Thymus (tissue), 11 donors: ENCODE data around the gene FAM32A. TPM values are rescaled to one million over a fixed set of nuclear protein-coding genes. Genes with fewer than 3 reads are reported as not detected.

Source experiments
- DNase-seq, 9 donors: peaks; one replicate each; pipeline ENCODE4 v3.0.0-alpha.2; 2013; ENCODE audit warnings: low spot score in 9 of 9, low read depth in 6 of 9, missing footprints in 1 of 9
- H3K27ac ChIP-seq, 2 donors: one replicate each; pipeline ENCODE4 v1.5.1; 2013; ENCODE audit warnings: control low read depth in 1 of 2, low read depth in 1 of 2, low read length in 1 of 2, mild to moderate bottlenecking in 1 of 2, moderate library complexity in 1 of 2
- H3K27me3 ChIP-seq, 2 donors: one replicate each; pipeline ENCODE4 v1.5.1; 2013; ENCODE audit warnings: low read length in 1 of 2; ENCODE audit not compliant: control insufficient read depth in 2 of 2, insufficient read depth in 1 of 2
- H3K36me3 ChIP-seq, 2 donors: one replicate each; pipeline ENCODE4 v1.5.1; 2013; ENCODE audit warnings: low read length in 1 of 2, mild to moderate bottlenecking in 1 of 2, moderate library complexity in 1 of 2; ENCODE audit not compliant: control insufficient read depth in 2 of 2, insufficient read depth in 2 of 2
- H3K4me1 ChIP-seq, 2 donors: one replicate each; pipeline ENCODE4 v1.5.1; 2013; ENCODE audit warnings: low read length in 2 of 2; ENCODE audit not compliant: control insufficient read depth in 2 of 2, insufficient read depth in 2 of 2
- H3K4me3 ChIP-seq, 2 donors: one replicate each; pipeline ENCODE4 v1.5.1; 2013; ENCODE audit warnings: low read length in 2 of 2, control low read depth in 1 of 2, mild to moderate bottlenecking in 1 of 2
- H3K9me3 ChIP-seq, 2 donors: one replicate each; pipeline ENCODE4 v1.5.1; 2013; ENCODE audit warnings: low read length in 1 of 2, mild to moderate bottlenecking in 1 of 2; ENCODE audit not compliant: control insufficient read depth in 2 of 2, insufficient read depth in 1 of 2
- WGBS: extraction: QIAGEN DNeasy Blood & Tissue Kit; methylation state at CpG from one replicate; pipeline ENCODE4 v1.1.7; 2013; 5-methylcytosine and 5-hydroxymethylcytosine counted together
- polyA plus RNA-seq: library from polyadenylated mRNA; stranded (reverse); fragments of 200-250 nt; gene quantifications from one replicate; pipeline ENCODE4 v1.2.3, GENCODE V29; 2013
- total RNA-seq: library from RNA; stranded (reverse); fragments of 120-200 nt; gene quantifications from one replicate; pipeline ENCODE4 v1.2.4, GENCODE V29; 2013
- donor health status: healthy.

The FAM32A gene
- total and polyA plus RNA-seq, 2 donors: 94.2 to 106 TPM

DNA sequence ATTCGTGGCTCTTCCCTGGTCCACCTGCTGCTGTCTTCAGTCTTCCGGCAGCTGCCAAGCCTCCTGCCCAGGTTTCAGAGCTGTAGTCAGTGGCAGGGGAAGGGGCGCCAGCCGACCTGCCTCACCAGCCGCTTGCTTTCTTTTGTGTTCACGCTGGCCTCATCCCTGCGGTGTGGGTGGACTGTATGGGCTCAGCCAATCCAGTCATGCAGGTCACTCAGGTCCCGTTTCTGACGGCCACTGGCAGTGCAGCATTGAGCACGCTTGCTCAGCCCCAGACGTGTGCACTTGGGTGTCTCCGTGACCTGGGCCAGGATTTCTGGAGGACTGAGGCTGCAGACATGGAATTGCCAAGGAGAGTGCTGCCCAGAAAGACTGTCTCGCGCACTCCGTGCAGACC lies 38.5 kb downstream of the FAM32A start:
- peaks cover 0 to 2% of the 10 kb centered on the region in 2 donors for H3K4me1 ChIP-seq
- H3K36me3 ChIP-seq: peaks cover 79 to 81% of the 10 kb centered on the region in 2 donors
- no peaks in the 10 kb centered on the region for H3K27me3 ChIP-seq
- no peak overlapping the region for H3K27ac ChIP-seq
- H3K9me3 ChIP-seq: peaks cover 7 to 19% of the 10 kb centered on the region in 2 donors
- H3K4me3 ChIP-seq: no peak overlapping the region
- WGBS: 85% methylated on average over 15 of the region's 15 CpGs
- no peak for DNase-seq

DNA sequence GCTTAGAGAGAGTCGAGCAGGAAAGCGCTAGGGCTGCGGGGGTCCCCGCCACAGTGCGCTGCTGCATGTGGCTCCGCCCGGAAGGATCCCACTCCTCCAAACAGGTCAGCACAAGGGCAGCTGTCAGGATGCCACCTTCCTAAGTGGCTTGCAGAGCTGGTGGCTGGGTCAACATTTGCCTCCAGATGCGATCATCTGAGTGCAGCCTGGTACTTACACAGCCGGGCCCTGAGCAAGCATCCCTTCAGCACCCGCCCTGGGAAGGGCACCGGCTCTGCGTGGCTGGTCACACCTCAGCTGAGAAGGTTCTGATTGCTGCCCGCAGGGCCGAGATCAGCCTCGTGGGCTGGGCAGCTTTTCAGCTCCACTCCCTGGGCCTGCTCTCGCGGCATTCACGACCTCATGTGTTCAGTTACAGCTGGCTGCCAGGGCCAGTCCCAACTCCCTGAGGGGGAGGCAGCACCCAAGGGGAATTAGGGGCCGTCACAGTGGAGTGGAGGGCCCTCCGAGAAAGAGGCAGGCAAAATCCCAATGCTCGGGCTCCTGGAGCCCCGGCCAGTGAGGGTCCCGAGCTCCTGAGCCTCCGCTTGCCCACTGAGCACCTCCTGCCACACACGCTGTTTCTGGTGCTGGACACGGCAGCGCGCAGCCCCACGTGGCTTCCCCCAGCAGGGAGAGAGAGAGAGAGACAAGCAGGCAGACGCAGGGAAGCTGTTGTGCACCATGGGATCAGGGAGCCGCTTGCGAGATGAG lies 39.3 kb downstream of the FAM32A start:
- no peak overlapping the region for H3K27ac ChIP-seq
- WGBS: 92% methylated on average over 32 of the region's 32 CpGs
- peaks cover 85 to 86% of the 10 kb centered on the region in 2 donors for H3K36me3 ChIP-seq
- H3K4me1 ChIP-seq: peaks cover 0 to 4% of the 10 kb centered on the region in 2 donors
- no peak for DNase-seq
- H3K4me3 ChIP-seq: no peak overlapping the region
- H3K27me3 ChIP-seq: no peaks in the 10 kb centered on the region
- H3K9me3 ChIP-seq: peaks cover 7 to 19% of the 10 kb centered on the region in 2 donors

DNA sequence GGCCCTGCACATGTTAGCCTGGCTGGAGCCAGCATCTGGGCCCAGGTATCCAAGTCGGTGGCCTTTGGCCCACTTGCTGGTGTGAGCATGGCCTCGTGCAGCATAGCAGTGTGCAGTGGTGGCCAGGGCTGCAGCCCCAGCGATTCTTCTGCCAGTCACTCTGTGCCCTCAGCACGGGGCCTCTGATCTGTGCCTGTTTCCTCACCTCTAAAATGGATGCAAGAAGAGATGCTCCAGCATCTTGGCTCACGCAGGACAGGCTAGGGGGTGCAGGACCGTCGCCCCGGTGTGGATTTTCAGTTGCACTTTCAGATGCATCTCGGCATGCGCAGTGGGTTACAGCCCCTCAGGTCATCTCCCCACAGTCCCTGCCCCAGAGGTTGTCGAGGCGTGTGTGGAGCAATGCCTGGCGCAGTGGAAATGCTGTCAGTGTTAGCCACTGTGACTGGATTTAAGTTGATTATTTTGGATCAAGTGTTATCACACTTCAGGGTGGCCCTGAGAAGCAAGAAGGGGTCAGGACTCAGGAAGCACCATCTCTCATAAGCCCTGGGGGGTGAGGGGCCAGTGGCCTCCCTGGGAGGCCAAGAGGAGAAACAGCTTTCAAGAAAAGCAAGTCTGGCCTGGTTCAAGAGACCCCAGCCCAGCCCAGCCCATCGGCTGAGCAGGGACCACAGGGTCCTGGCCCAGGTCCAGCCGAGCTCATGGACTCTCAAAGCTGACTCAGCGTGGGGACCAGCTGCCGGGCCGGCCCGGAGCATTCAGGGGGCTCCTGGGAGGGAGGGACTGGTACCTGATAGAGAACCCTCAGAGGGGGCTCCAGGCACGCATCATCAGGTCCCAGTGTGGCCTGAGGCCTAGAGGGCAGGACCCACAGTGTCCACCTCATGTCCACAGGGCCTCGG lies 40.3 kb downstream of the FAM32A start:
- H3K36me3 ChIP-seq: peaks cover 79 to 83% of the 10 kb centered on the region in 2 donors
- H3K9me3 ChIP-seq: peaks cover 2 to 14% of the 10 kb centered on the region in 2 donors
- no peaks in the 10 kb centered on the region for H3K27me3 ChIP-seq
- H3K4me1 ChIP-seq: peaks cover 0 to 4% of the 10 kb centered on the region in 2 donors
- WGBS: 98% methylated on average over 21 of the region's 21 CpGs
- H3K27ac ChIP-seq: no peak overlapping the region
- no peak for DNase-seq
- H3K4me3 ChIP-seq: no peak overlapping the region

DNA sequence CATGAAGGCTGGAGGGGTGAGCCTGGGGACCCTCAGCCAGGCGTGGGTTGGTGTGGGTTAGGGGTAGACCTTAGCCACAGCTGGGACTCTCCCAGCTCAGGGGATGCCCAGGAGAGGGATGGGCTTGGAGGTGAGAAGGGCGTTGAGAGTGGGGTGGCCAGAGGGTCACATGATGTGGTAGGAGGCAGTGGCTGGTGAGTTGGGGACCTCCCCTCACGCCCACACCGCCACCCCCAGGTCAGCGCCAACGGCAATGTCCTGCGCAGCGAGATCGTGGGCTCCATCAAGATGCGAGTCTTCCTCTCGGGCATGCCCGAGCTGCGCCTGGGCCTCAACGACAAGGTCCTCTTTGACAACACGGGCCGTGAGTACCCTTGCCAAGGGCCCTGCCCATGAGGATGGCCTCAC lies 41.0 kb downstream of the FAM32A start:
- H3K27me3 ChIP-seq: no peaks in the 10 kb centered on the region
- peaks cover 1 to 9% of the 10 kb centered on the region in 2 donors for H3K9me3 ChIP-seq
- no peak overlapping the region for H3K4me3 ChIP-seq
- H3K36me3 ChIP-seq: peaks cover 73 to 80% of the 10 kb centered on the region in 2 donors
- no peak for DNase-seq
- peaks cover 0 to 4% of the 10 kb centered on the region in 2 donors for H3K4me1 ChIP-seq
- no peak overlapping the region for H3K27ac ChIP-seq
- WGBS: over 99% methylated on average over 16 of the region's 16 CpGs

DNA sequence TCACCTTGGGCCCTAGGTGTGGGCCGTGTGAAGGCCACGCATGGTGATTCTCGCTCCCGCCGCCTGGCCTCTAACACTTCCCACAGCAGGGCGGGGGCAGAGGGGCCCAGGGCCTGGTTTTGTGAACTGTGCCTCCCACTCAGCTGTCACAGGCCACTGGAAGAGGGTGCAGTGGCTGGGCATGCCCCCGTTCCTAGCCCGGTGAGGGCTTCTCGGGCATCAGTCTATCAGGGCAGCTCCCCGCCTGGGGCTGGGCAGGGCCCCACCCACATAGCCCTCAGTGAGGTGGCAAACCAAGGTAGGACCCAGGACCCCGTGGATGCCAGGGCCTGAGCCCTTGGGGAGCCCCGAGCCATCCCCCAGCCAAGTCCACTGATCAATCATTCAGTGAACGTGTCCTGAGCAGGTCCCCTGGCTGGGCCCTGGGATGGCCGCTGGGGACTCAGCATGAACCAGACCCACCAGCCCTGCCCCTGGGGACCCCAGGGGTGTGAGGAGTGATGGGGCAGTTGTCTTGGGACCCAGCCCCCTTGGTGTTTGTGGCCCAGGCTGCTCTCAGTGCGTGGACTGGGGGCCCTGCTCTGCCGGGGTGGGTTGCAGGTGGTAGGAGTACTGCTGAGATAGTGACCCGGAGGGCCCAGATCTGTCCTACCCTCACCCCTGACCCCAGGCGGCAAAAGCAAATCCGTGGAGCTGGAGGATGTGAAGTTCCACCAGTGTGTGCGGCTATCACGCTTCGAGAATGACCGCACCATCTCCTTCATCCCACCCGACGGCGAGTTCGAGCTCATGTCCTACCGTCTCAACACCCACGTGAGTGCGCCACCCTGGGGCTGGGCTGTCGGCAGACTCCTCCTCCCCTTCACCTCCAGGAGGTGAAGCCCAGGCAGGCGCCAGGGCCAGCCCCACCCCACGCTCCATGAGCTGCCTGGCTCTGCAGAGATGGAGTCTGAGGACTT lies 41.9 kb downstream of the FAM32A start:
- Histone ChIP-seq H3K27ac (no peak overlapping the region), H3K4me1 (peaks cover 0 to 4% of the 10 kb centered on the region in 2 donors), H3K36me3 (peaks cover 73 to 82% of the 10 kb centered on the region in 2 donors), H3K4me3 (no peak overlapping the region), H3K9me3 (peaks cover 0 to 1% of the 10 kb centered on the region in 2 donors), H3K27me3 (no peaks in the 10 kb centered on the region)
- 91% methylated on average over 33 of the region's 33 CpGs for WGBS
- no peak for DNase-seq

DNA sequence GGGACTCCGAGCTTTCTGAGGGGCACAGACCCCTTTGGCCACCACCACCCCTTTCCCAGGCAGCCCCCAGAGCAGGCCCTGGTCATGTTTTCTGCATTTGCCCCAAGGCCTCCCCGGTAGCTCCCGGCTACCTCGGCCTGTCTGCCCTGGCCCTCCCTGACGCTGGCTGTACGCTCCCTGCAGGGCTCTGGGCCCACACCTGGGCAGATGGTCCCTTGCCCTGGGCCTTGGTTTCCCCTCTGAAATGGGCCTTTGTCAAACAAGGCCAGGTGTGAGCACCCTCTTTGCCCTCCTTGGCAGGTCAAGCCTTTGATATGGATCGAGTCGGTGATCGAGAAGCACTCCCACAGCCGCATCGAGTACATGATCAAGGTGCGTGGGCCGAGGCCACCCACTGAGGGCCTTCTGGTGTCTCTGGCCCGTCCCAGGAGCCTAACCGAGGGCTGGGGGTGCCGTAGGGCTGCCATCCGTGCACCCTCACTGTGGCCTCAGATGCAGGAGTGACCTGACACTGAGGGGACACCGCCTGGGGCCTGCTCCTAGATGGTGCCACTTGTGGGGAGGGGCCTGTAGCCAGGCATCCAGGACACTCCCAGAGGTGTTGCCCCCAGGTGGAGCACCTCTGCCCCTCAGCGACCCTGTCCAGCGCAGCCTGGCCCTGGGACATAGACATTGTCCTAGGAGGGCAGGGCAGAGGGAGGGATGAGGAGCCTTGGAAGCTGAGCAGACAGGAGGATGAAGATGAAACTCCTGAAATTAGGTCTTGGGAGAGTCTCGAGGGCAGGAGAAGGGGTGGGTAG lies 42.8 kb downstream of the FAM32A start:
- Histone ChIP-seq H3K4me1 (peaks cover 0 to 4% of the 10 kb centered on the region in 2 donors), H3K27me3 (no peaks in the 10 kb centered on the region), H3K27ac (no peak overlapping the region), H3K4me3 (no peak overlapping the region), H3K36me3 (peaks cover 75 to 84% of the 10 kb centered on the region in 2 donors), H3K9me3 (no peaks in the 10 kb centered on the region)
- 93% methylated on average over 21 of the region's 21 CpGs for WGBS
- no peak for DNase-seq

DNA sequence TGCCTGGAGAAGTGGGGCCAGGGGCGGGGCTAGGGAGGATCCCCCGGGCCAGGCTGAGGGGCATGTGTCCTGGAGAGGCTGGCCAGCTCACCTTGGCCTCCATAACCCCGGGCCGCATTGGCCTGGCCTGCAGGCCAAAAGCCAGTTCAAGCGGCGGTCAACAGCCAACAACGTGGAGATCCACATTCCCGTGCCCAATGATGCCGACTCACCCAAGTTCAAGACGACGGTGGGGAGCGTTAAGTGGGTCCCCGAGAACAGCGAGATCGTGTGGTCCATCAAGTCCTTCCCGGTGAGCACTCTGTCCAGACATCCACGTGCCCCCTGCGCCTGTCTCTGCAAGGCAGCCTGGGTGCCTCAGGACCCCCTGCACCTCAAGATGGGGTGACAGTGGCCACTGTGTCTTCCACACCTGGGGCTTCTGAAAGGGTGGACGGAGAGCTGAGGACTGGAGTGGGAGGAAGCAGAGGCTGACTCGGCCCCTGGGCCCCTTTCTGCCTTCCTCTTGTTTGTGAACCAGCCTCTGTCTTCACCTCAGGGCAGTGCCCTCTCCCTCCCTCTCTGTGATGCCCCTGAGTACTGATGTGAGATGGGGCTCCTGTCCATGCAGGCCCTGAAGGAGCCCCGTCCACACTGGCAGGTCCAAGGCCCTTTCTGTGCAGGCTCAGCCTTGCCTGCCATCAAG lies 43.6 kb downstream of the FAM32A start:
- H3K27ac ChIP-seq: no peak overlapping the region
- no peak for DNase-seq
- H3K4me3 ChIP-seq: no peak overlapping the region
- no peaks in the 10 kb centered on the region for H3K27me3 ChIP-seq
- H3K9me3 ChIP-seq: no peaks in the 10 kb centered on the region
- peaks cover 0 to 4% of the 10 kb centered on the region in 2 donors for H3K4me1 ChIP-seq
- 95% methylated on average over 21 of the region's 21 CpGs for WGBS
- H3K36me3 ChIP-seq: peaks cover 78 to 84% of the 10 kb centered on the region in 2 donors

DNA sequence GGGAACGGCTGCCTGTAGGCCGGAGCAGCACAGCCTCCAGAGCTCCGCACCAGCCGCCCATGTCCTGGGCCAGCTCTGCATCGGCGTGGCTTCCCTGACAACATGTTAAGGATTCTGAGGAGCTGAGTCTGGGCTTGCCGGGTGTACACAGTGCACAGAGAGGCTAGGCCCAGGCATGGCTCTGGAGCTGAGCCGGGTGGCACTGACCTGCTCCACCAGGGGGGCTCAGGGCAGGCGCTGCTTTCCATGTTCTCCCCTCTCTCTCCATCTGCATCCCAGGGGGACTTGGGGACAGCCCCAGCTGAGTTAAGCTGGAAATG lies 44.1 kb downstream of the FAM32A start:
- Histone ChIP-seq H3K4me1 (peaks cover 0 to 4% of the 10 kb centered on the region in 2 donors), H3K9me3 (no peaks in the 10 kb centered on the region), H3K36me3 (peaks cover 82 to 84% of the 10 kb centered on the region in 2 donors), H3K27ac (no peak overlapping the region), H3K27me3 (no peaks in the 10 kb centered on the region), H3K4me3 (no peak overlapping the region)
- DNase-seq: no peak
- WGBS: 97% methylated on average over 9 of the region's 9 CpGs
